HEK293 (cell line): ENCODE measurements around the gene ANKRD50.

Source experiments
- CTCF ChIP-seq: fragments of 450-650 bp; formaldehyde crosslinking; IDR thresholded peaks from 2 replicates; pipeline ENCODE4 v1.5.1; 2016; ENCODE audit warnings: missing biosample characterization, missing genetic modification characterization
- GLIS1 ChIP-seq: fragments of 450-650 bp; formaldehyde crosslinking; IDR thresholded peaks from 2 replicates; pipeline ENCODE4 v1.5.1; 2016; ENCODE audit warnings: missing biosample characterization, missing genetic modification characterization
- GLIS2 ChIP-seq: fragments of 450-650 bp; formaldehyde crosslinking; IDR thresholded peaks from 2 replicates; pipeline ENCODE4 v1.5.1; 2016; ENCODE audit warnings: missing biosample characterization, missing genetic modification characterization
- INSM2 ChIP-seq: fragments of 450-650 bp; formaldehyde crosslinking; IDR thresholded peaks from 2 replicates; pipeline ENCODE4 v1.5.1; 2016; ENCODE audit warnings: missing biosample characterization, missing genetic modification characterization
- PRDM6 ChIP-seq: fragments of 450-650 bp; formaldehyde crosslinking; IDR thresholded peaks from 2 replicates; pipeline ENCODE4 v1.5.1; 2017; ENCODE audit warnings: missing biosample characterization, missing genetic modification characterization
- SP2 ChIP-seq: fragments of 450-650 bp; formaldehyde crosslinking; IDR thresholded peaks from 2 replicates; pipeline ENCODE4 v1.5.1; 2016; ENCODE audit warnings: missing biosample characterization, missing genetic modification characterization
- SP3 ChIP-seq: fragments of 450-650 bp; formaldehyde crosslinking; IDR thresholded peaks from 2 replicates; pipeline ENCODE4 v1.5.1; 2016; ENCODE audit warnings: missing biosample characterization, missing genetic modification characterization
- ZBTB1 ChIP-seq: fragments of 450-650 bp; formaldehyde crosslinking; IDR thresholded peaks from 2 replicates; pipeline ENCODE4 v1.5.1; 2016; ENCODE audit warnings: missing biosample characterization, missing genetic modification characterization
- ZBTB20 ChIP-seq: fragments of 450-650 bp; formaldehyde crosslinking; IDR thresholded peaks from 2 replicates; pipeline ENCODE4 v1.5.1; 2016; ENCODE audit warnings: missing biosample characterization, missing genetic modification characterization
- ZBTB7A ChIP-seq: fragments of 450-650 bp; formaldehyde crosslinking; IDR thresholded peaks from 2 replicates; pipeline ENCODE4 v1.5.1; 2016; ENCODE audit warnings: low read depth, missing biosample characterization, missing genetic modification characterization
- ZBTB8A ChIP-seq: fragments of 450-650 bp; formaldehyde crosslinking; IDR thresholded peaks from 2 replicates; pipeline ENCODE4 v1.5.1; 2016; ENCODE audit warnings: missing biosample characterization, missing genetic modification characterization
- ZNF19 ChIP-seq: fragments of 450-650 bp; formaldehyde crosslinking; IDR thresholded peaks from 2 replicates; pipeline ENCODE4; 2016; ENCODE audit warnings: missing biosample characterization, missing genetic modification characterization, low read depth
- ZNF221 ChIP-seq: fragments of 450-650 bp; formaldehyde crosslinking; IDR thresholded peaks from 2 replicates; pipeline ENCODE4 v1.5.1; 2017; ENCODE audit warnings: missing biosample characterization, missing genetic modification characterization, borderline replicate concordance
- ZNF248 ChIP-seq: fragments of 450-650 bp; formaldehyde crosslinking; IDR thresholded peaks from 2 replicates; pipeline ENCODE4 v1.5.1; 2017; ENCODE audit warnings: missing biosample characterization, missing genetic modification characterization
- ZNF280D ChIP-seq: fragments of 450-650 bp; formaldehyde crosslinking; IDR thresholded peaks from 2 replicates; pipeline ENCODE4 v1.5.1; 2016; ENCODE audit warnings: missing biosample characterization, missing genetic modification characterization
- ZNF335 ChIP-seq: fragments of 450-650 bp; formaldehyde crosslinking; conservative IDR thresholded peaks from 2 replicates; pipeline ENCODE4 v1.5.1; 2016; ENCODE audit warnings: missing biosample characterization, missing genetic modification characterization
- ZNF341 ChIP-seq: fragments of 450-650 bp; formaldehyde crosslinking; IDR thresholded peaks from 2 replicates; pipeline ENCODE4; 2016; ENCODE audit warnings: low read depth, missing biosample characterization, missing genetic modification characterization
- ZNF366 ChIP-seq: fragments of 450-650 bp; formaldehyde crosslinking; conservative IDR thresholded peaks from 2 replicates; pipeline ENCODE4 v1.5.1; 2016; ENCODE audit warnings: missing biosample characterization, missing genetic modification characterization
- ZNF571 ChIP-seq: fragments of 450-650 bp; formaldehyde crosslinking; IDR thresholded peaks from 2 replicates; pipeline ENCODE4 v1.5.0; 2017; ENCODE audit warnings: missing biosample characterization, missing genetic modification characterization
- ZNF626 ChIP-seq: fragments of 450-650 bp; sonication (Bioruptor Pico); formaldehyde crosslinking; IDR thresholded peaks from 2 replicates; pipeline ENCODE4 v1.5.1; 2018; ENCODE audit warnings: missing biosample characterization, missing genetic modification characterization, inconsistent platforms
- ZNF660 ChIP-seq: fragments of 450-650 bp; IDR thresholded peaks from 2 replicates; pipeline ENCODE4 v1.5.1; 2018; ENCODE audit warnings: missing biosample characterization, mild to moderate bottlenecking, missing genetic modification characterization
- ZNF692 ChIP-seq: fragments of 450-650 bp; formaldehyde crosslinking; IDR thresholded peaks from 2 replicates; pipeline ENCODE4 v1.5.1; 2016; ENCODE audit warnings: missing biosample characterization, missing genetic modification characterization
- ZNF747 ChIP-seq: fragments of 450-650 bp; formaldehyde crosslinking; IDR thresholded peaks from 2 replicates; pipeline ENCODE4 v1.5.1; 2016; ENCODE audit warnings: missing biosample characterization, missing genetic modification characterization
- ZNF768 ChIP-seq: fragments of 450-650 bp; formaldehyde crosslinking; IDR thresholded peaks from 2 replicates; pipeline ENCODE4 v1.5.1; 2018; ENCODE audit warnings: missing biosample characterization, mild to moderate bottlenecking, missing genetic modification characterization
- ZNF777 ChIP-seq: fragments of 450-650 bp; formaldehyde crosslinking; IDR thresholded peaks from 2 replicates; pipeline ENCODE4 v1.5.1; 2017; ENCODE audit warnings: missing biosample characterization, missing genetic modification characterization, borderline replicate concordance
- ZNF792 ChIP-seq: fragments of 450-650 bp; formaldehyde crosslinking; IDR thresholded peaks from 2 replicates; pipeline ENCODE4 v1.5.1; 2016; ENCODE audit warnings: missing biosample characterization, missing genetic modification characterization
- ZSCAN30 ChIP-seq: fragments of 450-650 bp; IDR thresholded peaks from 2 replicates; pipeline ENCODE4 v1.5.1; 2018; ENCODE audit warnings: missing biosample characterization, mild to moderate bottlenecking, missing genetic modification characterization, moderate library complexity
- ZXDB ChIP-seq: fragments of 450-650 bp; formaldehyde crosslinking; IDR thresholded peaks from 2 replicates; pipeline ENCODE4 v1.5.1; 2016; ENCODE audit warnings: missing biosample characterization, missing genetic modification characterization

Gene ANKRD50

GRCh38 chr4:124711471-124712371 is 811 bp downstream of the ANKRD50 start (continued):
- no peak for TF ChIP-seq ZNF280D
- no peak for TF ChIP-seq ZNF571
- no peak for TF ChIP-seq ZNF747 (tag by site-specific recombination)
- TF ChIP-seq ZNF692 (tag by site-specific recombination), result no peak; the same call in 1 of the 2 replicates
- TF ChIP-seq GLIS2, result peak; percentile 97
- peak; percentile 68 for TF ChIP-seq ZNF341 (tag by site-specific recombination)
- no peak for TF ChIP-seq ZNF768
- no peak for TF ChIP-seq ZNF660 (tag by site-specific recombination)
- no peak for TF ChIP-seq INSM2 (tag by site-specific recombination)
- no peak for TF ChIP-seq ZNF626 (tag by site-specific recombination)
- no peak for TF ChIP-seq ZSCAN30
- no peak for TF ChIP-seq ZNF19 (tag by site-specific recombination)
- TF ChIP-seq ZBTB8A, result peak; percentile 48; the same call in 1 of the 2 replicates
- no peak for TF ChIP-seq ZNF248
- no peak for TF ChIP-seq ZNF221 (tag by site-specific recombination)
- TF ChIP-seq CTCF (tag by site-specific recombination), result 0 out of 2 replicates have a peak, but pooled peaks have one; percentile 21
- peak; percentile 60 for TF ChIP-seq ZNF335 (tag by site-specific recombination)
- TF ChIP-seq SP2 (tag by site-specific recombination), result peak; percentile 90
- TF ChIP-seq ZNF792 (tag by site-specific recombination), result no peak
- TF ChIP-seq ZBTB7A (tag by site-specific recombination), result no peak
- TF ChIP-seq ZBTB20, result peak; percentile 10; the same call in 1 of the 2 replicates
- TF ChIP-seq ZBTB1 (tag by site-specific recombination), result no peak
- TF ChIP-seq ZNF366 (tag by site-specific recombination), result no peak
- TF ChIP-seq PRDM6 (tag by site-specific recombination), result no peak
- no peak for TF ChIP-seq ZNF777 (tag by site-specific recombination)
- TF ChIP-seq ZXDB (tag by site-specific recombination), result no peak
- TF ChIP-seq SP3 (tag by site-specific recombination), result peak; percentile 79
- TF ChIP-seq GLIS1 (tag by site-specific recombination), result peak; percentile 43; the same call in 1 of the 2 replicates
